Breast epithelium (tissue), 3 donors: ENCODE measurements around the gene RCOR1.

Experiments used
- POLR2AphosphoS5 ChIP-seq, 3 donors: sonication (generic); formaldehyde crosslinking; IDR thresholded peaks; one replicate each; pipeline ENCODE4 v1.6.1; 2017; ENCODE audit warnings: antibody characterized with exemption in 3 of 3
- TF ChIP-seq, protein P1 (sequence below), 3 donors: fragments of 450-650 bp; IDR thresholded peaks; one replicate each; pipeline ENCODE4 v1.5.1; 2016 to 2017; ENCODE audit warnings: antibody characterized with exemption in 3 of 3, mild to moderate bottlenecking in 3 of 3, moderate library complexity in 3 of 3

- TF ChIP-seq, protein P1, sequence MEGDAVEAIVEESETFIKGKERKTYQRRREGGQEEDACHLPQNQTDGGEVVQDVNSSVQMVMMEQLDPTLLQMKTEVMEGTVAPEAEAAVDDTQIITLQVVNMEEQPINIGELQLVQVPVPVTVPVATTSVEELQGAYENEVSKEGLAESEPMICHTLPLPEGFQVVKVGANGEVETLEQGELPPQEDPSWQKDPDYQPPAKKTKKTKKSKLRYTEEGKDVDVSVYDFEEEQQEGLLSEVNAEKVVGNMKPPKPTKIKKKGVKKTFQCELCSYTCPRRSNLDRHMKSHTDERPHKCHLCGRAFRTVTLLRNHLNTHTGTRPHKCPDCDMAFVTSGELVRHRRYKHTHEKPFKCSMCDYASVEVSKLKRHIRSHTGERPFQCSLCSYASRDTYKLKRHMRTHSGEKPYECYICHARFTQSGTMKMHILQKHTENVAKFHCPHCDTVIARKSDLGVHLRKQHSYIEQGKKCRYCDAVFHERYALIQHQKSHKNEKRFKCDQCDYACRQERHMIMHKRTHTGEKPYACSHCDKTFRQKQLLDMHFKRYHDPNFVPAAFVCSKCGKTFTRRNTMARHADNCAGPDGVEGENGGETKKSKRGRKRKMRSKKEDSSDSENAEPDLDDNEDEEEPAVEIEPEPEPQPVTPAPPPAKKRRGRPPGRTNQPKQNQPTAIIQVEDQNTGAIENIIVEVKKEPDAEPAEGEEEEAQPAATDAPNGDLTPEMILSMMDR (IDR thresholded peaks at IDR 0.05), result no peak
- TF ChIP-seq POLR2AphosphoS5 (IDR thresholded peaks at IDR 0.05), result no peak
Measured at GRCh38 chr14:102771144-102771543, 178.7 kb downstream of the RCOR1 start.
